Naive thymus-derived CD8-positive, alpha-beta T cell (primary cell): Measurements from ENCODE around the gene CPNE8. TPM values are rescaled to one million over a fixed set of nuclear protein-coding genes. Genes with fewer than 3 reads are reported as not detected.

ENCODE experiments used
- ATAC-seq, 2 donors: fragments of 150-1000 bp; cut with Tn5 transposase in 1 of 2; sonication (Bioruptor Pico), chemical (Tn5 transposase) in 1 of 2; 1 replicate in 1 of 2; 2 replicates in 1 of 2; pipeline ENCODE4 v1.10.0; 2021; ENCODE audit warnings: mild to moderate bottlenecking in 2 of 2, moderate library complexity in 2 of 2
- POLR2A ChIA-PET: fragments of 350-600 bp; sonication (Branson Sonifier 250); formaldehyde crosslinking; loops from one replicate; lab custom pipeline; 2021; ENCODE audit warnings: antibody characterized with exemption; lab: Charles Lee
- DNase-seq, 10 donors: peaks; one replicate each; pipeline versions ENCODE4 v3.0.0 to v3.0.0-alpha.2; 2020 to 2022
- H3K27ac Mint-ChIP-seq, 10 donors: one replicate each; pipeline ENCODE4 v1.8.0; 2020 to 2022; ENCODE audit warnings: mild to moderate bottlenecking in 10 of 10, mixed read lengths in 10 of 10, moderate library complexity in 4 of 10, inconsistent platforms in 1 of 10
- H3K27me3 Mint-ChIP-seq, 5 donors: one replicate each; pipeline ENCODE4 v1.8.0; 2021 to 2022; ENCODE audit warnings: mixed read lengths in 5 of 5
- H3K36me3 Mint-ChIP-seq, 3 donors: one replicate each; pipeline ENCODE4 v1.8.0; 2020 to 2022; ENCODE audit warnings: mixed read lengths in 3 of 3, mild to moderate bottlenecking in 2 of 3, inconsistent platforms in 1 of 3
- H3K4me1 Mint-ChIP-seq, 4 donors: one replicate each; pipeline ENCODE4 v1.8.0; 2021 to 2022; ENCODE audit warnings: mixed read lengths in 4 of 4
- H3K4me3 Mint-ChIP-seq, 10 donors: one replicate each; pipeline ENCODE4 v1.8.0; 2020 to 2022; ENCODE audit warnings: mild to moderate bottlenecking in 10 of 10, mixed read lengths in 10 of 10, moderate library complexity in 6 of 10, inconsistent platforms in 1 of 10
- H3K9me3 Mint-ChIP-seq, 9 donors: one replicate each; pipeline ENCODE4 v1.8.0; 2020 to 2022; ENCODE audit warnings: mixed read lengths in 9 of 9, mild to moderate bottlenecking in 3 of 9, inconsistent platforms in 1 of 9, moderate library complexity in 1 of 9
- polyA plus RNA-seq, 3 donors: library from polyadenylated mRNA; unstranded; fragments of 300-500 nt; fragmentation: Illumina TruSeq; gene quantifications; one replicate each; pipeline ENCODE4 v1.2.3, GENCODE V29; 2021
- total RNA-seq, 8 experiments: library from RNA in 2 of 8; stranded (reverse) in 2 of 8; gene quantifications; one replicate each; pipeline ENCODE4 v1.2.3 and lab custom pipeline; 2021 to 2026

CPNE8 gene
- total RNA-seq (1 to 10 TPM; 1.2 to 1.6 TPM), polyA plus RNA-seq (under 1 TPM; 0.19 to 0.80 (median 0.23) TPM), total RNA-seq (lab: John Stamatoyannopoulos, UW) (0.86 to 2.0 (median 1.1) reads per million in 6 experiments)

GRCh38 chr12:38905480-38906351, at the start of gene CPNE8:
Gene CPNE8, minus strand, starts transcription at chr12:38905591. Its CDS starts 57 bp downstream, at chr12:38905534.
- peaks cover 13 to 42% (median 28%) of the 10 kb centered on the region in 5 donors for H3K27me3 Mint-ChIP-seq
- H3K9me3 Mint-ChIP-seq = peaks cover 0 to 3% (median 0%) of the 10 kb centered on the region in 9 donors
- DNase-seq (peak in 7 of 10 donors; percentile 2 to 58 (median 17)), ATAC-seq (peak; percentile 43)
- H3K27ac Mint-ChIP-seq = peak within 1 kb of the TSS in 9 of 10 donors; percentile 36 to 95 (median 85)
- H3K4me1 Mint-ChIP-seq = peaks cover 4 to 36% (median 23%) of the 10 kb centered on the region in 4 donors
- POLR2A ChIA-PET = interaction anchor here (1.3 kb wide), 1 partner anchor 134 kb away, joined by 3 read pairs; no protein-coding TSS in a partner anchor
- peaks cover 0 to 7% (median 0%) of the 10 kb centered on the region in 3 donors for H3K36me3 Mint-ChIP-seq
- peak within 1 kb of the TSS; percentile 81 to 94 (median 89) for H3K4me3 Mint-ChIP-seq

- H3K9me3 Mint-ChIP-seq = peaks cover 0 to 16% (median 0%) of the 10 kb centered on the region in 9 donors
- no peak overlapping the region for H3K27ac Mint-ChIP-seq
- ATAC-seq = no peak
- peaks cover 0 to under 1% (median 0%) of the 10 kb centered on the region in 5 donors for H3K27me3 Mint-ChIP-seq
- H3K4me1 Mint-ChIP-seq = no peaks in the 10 kb centered on the region
- peaks cover 0 to 5% (median 0%) of the 10 kb centered on the region in 3 donors for H3K36me3 Mint-ChIP-seq
- H3K4me3 Mint-ChIP-seq = no peak overlapping the region
- POLR2A ChIA-PET = interaction anchor here (0.7 kb wide), 1 partner anchor 630 kb away, joined by 3 read pairs; no protein-coding TSS in a partner anchor
- no peak for DNase-seq
Measured at GRCh38 chr12:38954238-38954873, 49.0 kb upstream of the CPNE8 start.

GRCh38 chr12:38949363-38949762, 44.0 kb upstream of the CPNE8 start:
- H3K4me3 Mint-ChIP-seq = no peak overlapping the region
- DNase-seq (no peak), ATAC-seq (no peak)
- peaks cover 0 to 24% (median 6%) of the 10 kb centered on the region in 9 donors for H3K9me3 Mint-ChIP-seq
- H3K27me3 Mint-ChIP-seq = peaks cover 0 to 3% (median 0%) of the 10 kb centered on the region in 5 donors
- H3K27ac Mint-ChIP-seq = no peak overlapping the region
- POLR2A ChIA-PET = no interaction called here
- no peaks in the 10 kb centered on the region for H3K36me3 Mint-ChIP-seq
- no peaks in the 10 kb centered on the region for H3K4me1 Mint-ChIP-seq

GRCh38 chr12:38934686-38935085, 29.3 kb upstream of the CPNE8 start:
- H3K9me3 Mint-ChIP-seq = peaks cover 0 to 19% (median 8%) of the 10 kb centered on the region in 9 donors
- no peaks in the 10 kb centered on the region for H3K36me3 Mint-ChIP-seq
- H3K27me3 Mint-ChIP-seq = peaks cover 0 to 7% (median 2%) of the 10 kb centered on the region in 5 donors

GRCh38 chr12:38934078-38934584, 28.7 kb upstream of the CPNE8 start:
- no peak for ATAC-seq
- H3K36me3 Mint-ChIP-seq = no peaks in the 10 kb centered on the region
- no peaks in the 10 kb centered on the region for H3K4me1 Mint-ChIP-seq
- POLR2A ChIA-PET = no interaction called here
- H3K27me3 Mint-ChIP-seq = peaks cover 0 to 7% (median 2%) of the 10 kb centered on the region in 5 donors
- no peak overlapping the region for H3K27ac Mint-ChIP-seq
- peaks cover 0 to 19% (median 8%) of the 10 kb centered on the region in 9 donors for H3K9me3 Mint-ChIP-seq
- H3K4me3 Mint-ChIP-seq = no peak overlapping the region
- DNase-seq = no peak

More at GRCh38 chr12:38934686-38935085, 29.3 kb upstream of the CPNE8 start:
- POLR2A ChIA-PET = no interaction called here
- no peak for ATAC-seq
- no peak overlapping the region for H3K27ac Mint-ChIP-seq
- no peak overlapping the region for H3K4me3 Mint-ChIP-seq
- no peak for DNase-seq
- no peaks in the 10 kb centered on the region for H3K4me1 Mint-ChIP-seq

GRCh38 chr12:38932320-38932719, 26.9 kb upstream of the CPNE8 start:
- POLR2A ChIA-PET = no interaction called here
- Mint-ChIP-seq H3K4me1 (no peaks in the 10 kb centered on the region), H3K36me3 (no peaks in the 10 kb centered on the region), H3K9me3 (peaks cover 0 to 12% (median 4%) of the 10 kb centered on the region in 9 donors), H3K27me3 (peaks cover 0 to 3% (median 0%) of the 10 kb centered on the region in 5 donors), H3K4me3 (no peak overlapping the region), H3K27ac (no peak overlapping the region)
- DNase-seq (no peak), ATAC-seq (no peak)

- POLR2A ChIA-PET = no interaction called here
- peaks cover 0 to 12% (median 4%) of the 10 kb centered on the region in 9 donors for H3K9me3 Mint-ChIP-seq
- H3K27me3 Mint-ChIP-seq = peaks cover 0 to 3% (median 0%) of the 10 kb centered on the region in 5 donors
- H3K4me1 Mint-ChIP-seq = no peaks in the 10 kb centered on the region
- no peak overlapping the region for H3K4me3 Mint-ChIP-seq
- ATAC-seq (no peak), DNase-seq (peak in 1 of 10 donors; percentile 54)
- H3K27ac Mint-ChIP-seq = no peak overlapping the region
- H3K36me3 Mint-ChIP-seq = no peaks in the 10 kb centered on the region
Measured at GRCh38 chr12:38931461-38931860, 26.1 kb upstream of the CPNE8 start.

- Mint-ChIP-seq H3K9me3 (peaks cover 0 to 12% (median 3%) of the 10 kb centered on the region in 9 donors), H3K4me3 (no peak overlapping the region), H3K27ac (no peak overlapping the region), H3K27me3 (peaks cover 0 to 3% (median 0%) of the 10 kb centered on the region in 5 donors), H3K36me3 (no peaks in the 10 kb centered on the region), H3K4me1 (no peaks in the 10 kb centered on the region)
- ATAC-seq (no peak), DNase-seq (no peak)
- POLR2A ChIA-PET = no interaction called here
Measured at GRCh38 chr12:38930990-38931389, 25.6 kb upstream of the CPNE8 start.

GRCh38 chr12:38926501-38926900, 21.1 kb upstream of the CPNE8 start:
- Mint-ChIP-seq H3K4me3 (no peak overlapping the region), H3K27me3 (peaks cover 0 to 8% (median 2%) of the 10 kb centered on the region in 5 donors), H3K36me3 (no peaks in the 10 kb centered on the region), H3K4me1 (no peaks in the 10 kb centered on the region), H3K9me3 (peaks cover 0 to 7% (median 0%) of the 10 kb centered on the region in 9 donors), H3K27ac (no peak overlapping the region)
- DNase-seq = no peak
- no peak for ATAC-seq
- POLR2A ChIA-PET = no interaction called here

- POLR2A ChIA-PET = no interaction called here
- no peak overlapping the region for H3K4me3 Mint-ChIP-seq
- H3K27me3 Mint-ChIP-seq = peaks cover 0 to 8% (median 3%) of the 10 kb centered on the region in 5 donors
- no peaks in the 10 kb centered on the region for H3K9me3 Mint-ChIP-seq
- no peak overlapping the region for H3K27ac Mint-ChIP-seq
- no peak for ATAC-seq
- no peaks in the 10 kb centered on the region for H3K36me3 Mint-ChIP-seq
- no peak for DNase-seq
- no peaks in the 10 kb centered on the region for H3K4me1 Mint-ChIP-seq
Measured at GRCh38 chr12:38921025-38921677, 15.8 kb upstream of the CPNE8 start.

- Mint-ChIP-seq H3K27me3 (peaks cover 0 to 9% (median 3%) of the 10 kb centered on the region in 5 donors), H3K4me3 (no peak overlapping the region), H3K9me3 (no peaks in the 10 kb centered on the region), H3K4me1 (peaks cover 0 to 3% (median 0%) of the 10 kb centered on the region in 4 donors), H3K36me3 (no peaks in the 10 kb centered on the region), H3K27ac (no peak overlapping the region)
- POLR2A ChIA-PET = no interaction called here
- DNase-seq = no peak
- no peak for ATAC-seq
Measured at GRCh38 chr12:38919191-38919590, 13.8 kb upstream of the CPNE8 start.
